A673 (cell line): ENCODE results near the gene PIAS4.

Experiments
- CTCF ChIP-seq: fragments of 300-800, 200-600 bp; sonication (generic); conservative IDR thresholded peaks from 2 replicates; pipeline ENCODE4 v1.5.1; 2017; ENCODE audit warnings: low read depth, mild to moderate bottlenecking, antibody characterized with exemption, low read length, moderate library complexity, mixed read lengths
- EZH2 ChIP-seq: fragments of 200-600 bp; sonication (generic); IDR thresholded peaks from 2 replicates; pipeline ENCODE4 v1.6.1; 2017; ENCODE audit warnings: borderline replicate concordance, low read depth, mild to moderate bottlenecking, mixed read lengths, antibody characterized with exemption, low read length; ENCODE audit not compliant: poor library complexity, severe bottlenecking

DNA sequence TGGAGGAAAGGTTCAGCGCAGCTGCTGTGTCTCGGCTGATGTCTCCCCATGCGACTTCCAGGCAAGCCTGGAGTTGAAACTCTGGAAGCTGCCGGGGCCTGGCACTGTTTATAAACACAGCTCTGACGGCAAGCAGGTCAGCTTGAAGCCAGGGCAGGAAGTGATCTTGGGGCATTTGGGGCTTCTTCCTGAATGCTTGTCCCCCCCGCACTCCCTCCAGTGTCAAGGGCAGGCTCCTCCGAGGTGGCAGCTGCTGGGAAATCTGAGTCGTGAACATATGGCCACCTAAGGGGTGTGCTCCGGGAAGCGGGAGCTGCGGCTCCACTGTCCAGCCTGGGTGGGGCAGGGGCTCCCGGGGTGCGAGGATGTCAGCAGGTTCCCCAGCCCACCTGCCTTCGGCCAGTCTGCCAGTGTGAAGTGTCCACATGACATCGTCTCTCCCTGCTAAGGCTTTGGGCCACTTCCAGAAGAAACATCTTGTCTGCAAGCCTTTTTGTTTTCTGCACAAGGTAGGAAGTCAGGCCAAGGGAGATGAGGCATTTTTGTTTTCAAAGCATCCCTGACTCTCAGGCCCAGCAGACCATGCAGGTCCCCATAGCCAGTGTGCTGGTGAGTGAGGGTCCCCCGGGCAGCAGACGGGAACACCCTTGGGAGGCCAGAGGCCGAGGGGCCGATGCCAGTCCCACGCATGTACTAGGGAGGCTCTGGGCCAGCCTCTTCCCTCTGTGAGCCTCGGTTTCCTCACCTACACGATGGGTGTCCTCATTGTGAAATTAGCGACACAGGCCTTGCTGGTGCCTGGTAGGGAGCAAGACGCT, 2.7 kb downstream of the PIAS4 start:
- TF ChIP-seq CTCF (no peak), EZH2 (no peak)
